ENCODE results near the gene POLE4.

Gene POLE4

DNA sequence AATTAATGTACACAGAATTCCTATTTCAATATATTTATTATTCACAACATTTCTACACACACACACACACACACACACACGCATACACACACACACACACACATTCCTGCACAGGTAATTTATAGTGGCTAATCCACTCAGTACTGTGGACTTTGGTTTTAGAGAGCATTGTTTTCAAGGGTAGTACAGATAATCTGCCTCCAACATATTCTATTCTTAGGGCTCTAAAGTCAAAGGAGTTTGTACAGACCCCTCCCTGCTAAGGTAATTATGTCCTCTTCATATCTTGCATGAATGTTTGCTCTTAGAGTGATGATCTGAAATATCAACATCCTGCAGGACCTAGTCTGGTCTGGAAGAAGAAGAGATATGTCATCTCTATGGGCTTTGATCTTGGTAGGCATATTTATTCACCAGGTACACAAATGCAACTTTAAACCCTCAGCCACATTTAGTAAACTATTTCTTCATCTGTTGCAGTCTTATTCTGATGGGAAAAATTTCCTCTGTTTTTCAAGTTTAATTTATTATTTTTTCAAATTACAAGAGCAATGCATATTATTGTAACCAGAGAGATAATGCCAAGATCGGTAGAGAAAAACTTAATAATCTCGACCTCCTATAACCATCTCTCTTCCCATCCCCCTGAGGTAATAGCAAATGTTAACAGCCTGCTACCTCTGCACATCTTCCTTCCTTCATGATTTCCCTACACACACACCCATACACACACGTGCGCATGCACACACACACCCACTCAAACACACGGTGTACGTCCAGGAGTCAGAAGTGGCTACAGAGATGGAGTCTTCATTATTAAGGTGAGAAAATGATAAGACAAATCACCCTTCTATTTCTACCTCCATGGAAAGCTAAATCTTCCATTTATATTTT lies 18.3 kb upstream of the POLE4 start:
- in situ Hi-C loops (cut with MboI; ENCODE audit: low sequenced_read_pairs): no loop called here

GRCh38 chr2:74941284-74941683 lies 17.2 kb upstream of the POLE4 start:
- in situ Hi-C loops (cut with MboI; ENCODE audit: low sequenced_read_pairs): no loop called here

DNA sequence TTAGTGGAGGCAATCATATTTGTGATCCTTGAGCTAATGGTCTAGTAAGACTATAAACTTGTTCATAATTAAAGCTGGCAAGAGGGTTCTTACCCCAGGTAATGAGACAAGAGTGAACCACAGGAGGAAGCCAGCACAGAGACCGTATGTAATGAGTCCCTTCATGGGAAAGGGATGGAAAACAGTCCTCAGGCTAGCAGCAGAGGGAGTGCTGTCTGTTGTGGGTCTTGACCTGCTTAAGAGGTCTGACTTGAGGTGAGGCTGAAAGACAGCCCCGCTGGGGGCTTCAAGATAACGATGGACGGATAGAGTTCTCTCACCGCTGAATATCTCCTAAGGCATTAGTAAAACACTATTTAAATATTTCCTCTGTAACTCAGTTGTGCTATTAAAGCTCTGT lies 16.2 kb upstream of the POLE4 start:
- in situ Hi-C loops (cut with MboI; ENCODE audit: low sequenced_read_pairs): no loop called here

GRCh38 chr2:74944987-74945787 lies 13.3 kb upstream of the POLE4 start:
- in situ Hi-C loops (cut with MboI; ENCODE audit: low sequenced_read_pairs): no loop called here

GRCh38 chr2:74945788-74946331 lies 12.6 kb upstream of the POLE4 start:
- in situ Hi-C loops (cut with MboI; ENCODE audit: low sequenced_read_pairs): no loop called here

- in situ Hi-C loops (cut with MboI; ENCODE audit: low sequenced_read_pairs): no loop called here
Observed at GRCh38 chr2:74947703-74948102, 10.7 kb upstream of the POLE4 start.

- in situ Hi-C loops (cut with MboI; ENCODE audit: low sequenced_read_pairs): no loop called here
Observed at GRCh38 chr2:74948779-74949178, 9.7 kb upstream of the POLE4 start.

DNA sequence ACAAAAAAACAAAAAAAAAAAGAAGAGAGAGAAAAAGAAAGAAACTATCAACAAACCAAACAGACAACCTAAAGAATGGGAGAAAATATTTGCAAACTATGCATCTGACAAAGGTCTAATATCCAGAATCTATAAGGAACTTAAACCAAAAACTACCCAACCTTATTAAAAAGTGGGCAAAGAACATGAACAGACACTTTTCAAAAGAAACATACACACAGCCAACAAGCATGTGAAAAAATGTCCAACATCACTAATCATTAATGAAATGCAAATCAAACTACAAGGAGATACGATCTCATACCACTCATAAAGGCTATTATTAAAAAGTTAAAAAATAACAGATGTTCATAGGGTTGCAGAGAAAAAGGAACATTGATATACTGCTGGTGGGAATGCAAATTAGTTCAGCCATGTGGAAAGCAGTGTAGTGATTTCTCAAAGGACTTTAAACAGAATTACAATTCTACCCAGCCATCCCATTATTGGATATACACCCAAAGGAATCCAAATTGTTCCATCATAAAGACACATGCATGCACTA lies 7.2 kb upstream of the POLE4 start:
- in situ Hi-C loops (cut with MboI; ENCODE audit: low sequenced_read_pairs): no loop called here

- in situ Hi-C loops (cut with MboI; ENCODE audit: low sequenced_read_pairs): no loop called here
Observed at GRCh38 chr2:74952575-74952974, 5.9 kb upstream of the POLE4 start.

DNA sequence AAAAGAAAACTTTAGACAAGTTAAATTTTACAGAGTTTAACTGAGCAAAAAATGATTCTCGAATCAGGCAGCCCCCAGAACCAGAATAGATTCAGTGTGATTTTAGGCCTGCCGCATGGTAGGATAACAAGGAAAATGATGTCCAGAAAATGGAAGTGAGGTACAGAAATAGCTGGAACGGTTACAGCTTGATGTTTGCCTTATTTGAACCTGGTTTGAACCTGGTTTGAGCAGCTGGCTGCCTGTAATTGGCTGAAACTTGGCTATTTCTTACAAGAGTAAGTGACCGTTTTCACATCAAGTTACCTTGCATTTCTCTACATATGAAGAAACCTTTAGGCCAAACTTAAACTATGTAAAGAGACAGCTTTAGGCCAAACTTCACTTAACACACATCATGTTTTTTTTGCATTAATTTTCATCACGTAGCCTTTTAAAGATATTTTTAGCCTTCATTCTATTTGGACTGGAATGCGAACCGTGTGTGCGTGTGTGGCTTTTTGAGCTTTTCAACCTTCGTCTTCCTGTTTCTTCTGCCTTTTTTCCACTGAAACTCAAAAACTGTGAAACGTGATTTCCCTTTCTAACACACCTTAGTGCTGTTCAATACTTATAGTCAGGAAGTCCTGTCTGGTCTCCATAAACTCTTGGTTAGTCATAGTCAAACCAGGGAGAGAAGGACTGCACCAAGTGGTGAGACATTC lies 4.5 kb upstream of the POLE4 start:
- in situ Hi-C loops (cut with MboI; ENCODE audit: low sequenced_read_pairs): no loop called here

DNA sequence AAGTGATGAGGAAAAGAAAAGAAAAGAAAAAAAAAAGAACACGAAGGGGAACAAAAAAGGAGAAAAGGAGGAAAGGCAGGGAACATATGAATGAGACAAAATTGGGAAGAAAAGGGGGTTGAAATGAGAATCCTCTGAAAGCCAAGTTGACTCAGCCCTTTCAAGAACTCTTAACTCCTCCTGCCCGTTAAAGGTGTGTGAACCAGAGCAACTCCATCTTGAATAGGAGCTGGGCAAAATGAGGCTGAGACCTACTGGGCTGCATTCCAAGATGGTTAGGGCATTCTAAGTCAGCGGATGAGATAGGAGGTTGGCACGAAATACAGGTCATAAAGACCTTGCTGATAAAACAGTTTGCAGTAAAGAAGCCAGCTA lies 4.0 kb upstream of the POLE4 start:
- in situ Hi-C loops (cut with MboI; ENCODE audit: low sequenced_read_pairs): no loop called here

DNA sequence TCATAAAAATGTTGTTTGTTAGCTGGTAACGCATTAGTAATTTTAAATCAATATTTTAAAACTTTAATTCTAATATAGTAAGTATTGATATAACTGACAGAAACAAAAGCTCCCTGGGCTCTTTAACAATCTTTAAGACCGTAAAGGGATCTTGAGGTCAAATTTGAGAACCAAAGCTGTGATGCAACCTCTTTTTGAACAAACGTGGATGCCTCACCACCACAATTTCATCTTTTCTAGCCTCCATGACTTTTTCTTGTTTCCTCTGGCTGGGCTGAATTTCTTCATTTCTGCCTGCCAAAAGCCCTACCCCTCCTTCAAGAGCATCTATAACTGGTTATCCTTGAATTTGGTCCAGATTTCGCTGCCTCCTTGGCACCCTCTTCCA lies 563 bp upstream of the POLE4 start:
- in situ Hi-C loops (cut with MboI; ENCODE audit: low sequenced_read_pairs): no loop called here

DNA sequence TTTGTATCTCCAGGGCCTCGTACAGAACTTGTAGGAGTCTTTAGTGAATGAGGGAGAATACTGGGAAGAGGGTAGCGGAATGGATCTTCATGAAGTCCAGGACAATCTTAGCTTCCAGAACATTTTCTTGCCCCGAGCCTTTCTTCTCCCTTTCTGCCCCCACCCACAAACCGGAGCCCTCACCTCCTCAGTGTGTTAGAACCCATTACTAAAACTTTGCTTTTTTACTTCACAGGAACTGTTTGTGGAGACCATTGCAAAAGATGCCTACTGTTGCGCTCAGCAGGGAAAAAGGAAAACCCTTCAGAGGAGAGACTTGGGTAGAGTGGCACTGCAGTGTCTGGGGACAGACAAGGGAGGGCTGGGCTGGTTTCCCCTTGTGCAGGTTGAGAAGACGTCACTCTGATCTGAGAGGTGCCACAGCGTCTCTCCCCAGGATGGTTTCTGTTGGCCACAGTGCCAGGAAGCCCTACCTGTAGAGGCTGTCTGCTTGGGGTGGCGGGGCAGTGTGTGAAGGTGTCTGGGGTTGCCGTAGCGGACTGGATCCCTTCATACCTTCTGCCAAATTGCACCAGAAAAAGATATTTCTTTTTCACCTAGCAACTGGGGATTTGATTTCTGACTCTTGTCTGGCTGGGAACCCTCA lies 786 bp downstream of the POLE4 start:
- in situ Hi-C loops (cut with MboI; ENCODE audit: low sequenced_read_pairs): no loop called here

DNA sequence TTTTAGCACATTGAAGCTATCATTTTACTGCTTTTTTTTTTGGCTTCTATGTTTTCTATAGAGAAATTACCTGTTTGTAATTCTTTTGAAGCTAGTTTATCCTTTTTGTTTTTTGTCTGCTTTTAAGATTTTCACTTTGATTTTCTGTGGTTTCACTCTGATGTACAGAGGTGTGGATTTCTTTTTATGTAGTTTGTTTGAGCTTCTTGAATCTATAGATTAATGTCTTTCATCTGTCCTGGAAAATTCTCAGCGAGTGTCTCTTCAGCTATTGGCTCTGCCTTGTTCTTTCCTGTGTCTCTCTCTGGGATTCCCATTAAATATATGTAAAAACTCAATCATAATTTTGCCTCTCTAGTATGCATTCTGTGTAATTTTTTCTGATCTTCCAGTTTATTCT lies 8.4 kb downstream of the POLE4 start:
- in situ Hi-C loops (cut with MboI; ENCODE audit: low sequenced_read_pairs): no loop called here

- in situ Hi-C loops (cut with MboI; ENCODE audit: low sequenced_read_pairs): no loop called here
Observed at GRCh38 chr2:74975016-74975415, 16.6 kb downstream of the POLE4 start.

DNA sequence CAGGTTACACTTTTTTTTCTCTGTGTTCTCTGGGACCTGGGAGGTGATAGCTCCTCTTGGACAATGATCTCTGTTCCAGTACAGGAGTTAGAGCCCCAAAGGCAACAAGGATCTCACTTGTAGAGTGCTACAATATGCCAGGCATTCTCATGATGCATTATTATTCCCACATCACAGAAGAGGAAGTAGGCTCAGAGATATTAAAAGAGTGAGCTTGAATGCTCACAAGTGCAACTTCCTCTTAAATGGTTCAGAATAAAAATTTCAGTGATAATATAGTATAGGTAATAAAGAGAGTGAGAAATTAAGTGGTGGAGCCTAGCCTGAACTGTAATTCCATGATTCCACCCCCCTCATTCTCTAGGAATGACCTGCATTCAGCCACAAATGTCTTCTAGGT lies 21.4 kb downstream of the POLE4 start:
- in situ Hi-C loops (cut with MboI; ENCODE audit: low sequenced_read_pairs): no loop called here

GRCh38 chr2:74982577-74982976 lies 24.1 kb downstream of the POLE4 start:
- in situ Hi-C loops (cut with MboI; ENCODE audit: low sequenced_read_pairs): no loop called here

DNA sequence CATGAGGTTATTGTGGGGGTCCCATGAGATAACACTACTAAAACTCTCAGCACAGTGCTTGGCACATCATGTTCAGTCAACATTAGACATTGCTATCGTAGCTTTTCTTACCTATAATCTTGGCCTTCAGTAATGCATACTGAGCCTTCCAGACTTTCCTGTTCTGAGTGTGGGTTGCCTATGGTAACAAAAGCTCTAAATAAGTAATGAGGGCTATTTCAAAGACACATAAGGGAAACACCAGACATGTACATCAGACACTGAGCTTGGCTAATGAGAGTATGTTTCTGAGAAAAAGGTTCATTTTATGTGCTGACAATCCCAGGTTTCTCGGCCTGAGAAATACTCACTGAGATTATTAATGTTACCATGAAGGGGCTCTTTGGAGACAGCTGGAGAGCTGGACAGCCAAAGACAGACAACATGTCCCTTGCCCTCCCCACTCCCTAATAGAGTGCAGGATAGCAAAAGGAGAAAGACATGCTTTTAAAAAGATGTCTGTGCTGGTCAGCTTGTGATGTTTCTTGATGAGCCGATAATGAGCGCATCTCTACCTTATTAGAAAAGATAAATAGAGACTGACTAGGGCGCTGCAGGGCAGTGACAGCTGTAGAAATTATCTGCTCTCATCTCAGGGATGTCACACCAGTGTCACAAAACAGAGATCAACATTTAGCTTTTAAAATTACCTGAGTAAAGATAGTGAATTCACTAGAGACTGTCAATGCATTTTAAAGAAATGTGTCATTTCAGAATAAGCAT lies 25.4 kb downstream of the POLE4 start:
- in situ Hi-C loops (cut with MboI; ENCODE audit: low sequenced_read_pairs): no loop called here

DNA sequence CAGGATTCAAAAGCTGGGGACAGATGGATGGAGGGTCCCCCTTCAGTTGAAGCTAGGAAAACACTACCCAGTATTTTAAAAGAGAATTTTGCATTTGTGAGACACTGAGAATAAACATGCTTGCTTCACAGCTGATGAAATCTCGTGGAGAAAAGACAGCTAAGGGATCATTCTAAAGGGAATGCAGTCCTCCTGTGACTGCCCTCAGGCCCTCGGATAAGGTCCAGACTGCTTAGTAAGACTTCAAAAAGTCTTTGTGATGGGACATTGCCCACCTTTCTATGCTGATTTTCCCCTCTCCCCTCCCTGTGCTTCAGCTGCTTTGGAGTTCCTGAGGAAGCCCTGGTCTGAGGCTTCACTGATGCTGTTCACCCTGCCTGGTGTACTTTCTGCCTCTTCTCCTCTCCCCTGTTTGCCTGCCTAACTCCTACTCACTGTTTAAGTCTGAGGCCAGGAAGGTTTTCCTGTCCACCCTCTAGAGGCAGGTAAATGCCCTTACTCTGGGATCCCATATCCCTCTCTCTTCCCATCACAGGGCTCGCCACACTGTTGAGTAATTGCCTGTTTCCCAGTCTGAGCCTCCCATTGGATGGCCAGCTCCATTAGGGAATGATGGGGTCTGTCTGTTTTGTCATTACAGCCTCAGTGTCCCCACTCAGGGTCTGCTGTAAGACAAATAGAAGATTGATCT lies 26.6 kb downstream of the POLE4 start:
- in situ Hi-C loops (cut with MboI; ENCODE audit: low sequenced_read_pairs): no loop called here

Data from HL-60/S4 treated with retinoic acid at 250 ng/mL for 4 days and 3 days (cell line).